Gastroesophageal sphincter (tissue), 4 donors: ENCODE results near the gene ZFP36. TPM values are rescaled to one million over a fixed set of nuclear protein-coding genes. Genes with fewer than 3 reads are reported as not detected.

Experiments used
- ATAC-seq: fragments of 150-250 bp; one replicate; pipeline ENCODE4 v1.9.1; 2016; ENCODE audit warnings: mild to moderate bottlenecking, moderate library complexity
- H3K27ac ChIP-seq, 4 donors: fragments of 200-600 bp; sonication (generic) in 3 of 4; 1 replicate in 3 of 4; 2 replicates in 1 of 4; pipeline ENCODE4 v1.5.1; 2016 to 2019
- H3K27me3 ChIP-seq: fragments of 200-600 bp; sonication (generic); one replicate; pipeline ENCODE4 v1.5.1; 2019
- H3K36me3 ChIP-seq, 2 donors: fragments of 200-600 bp; sonication (generic); one replicate each; pipeline ENCODE4 v1.5.1; 2019; ENCODE audit warnings: control low read depth in 1 of 2
- H3K4me1 ChIP-seq, 3 donors: fragments of 200-600 bp; sonication (generic); 1 replicate in 2 of 3; 2 replicates in 1 of 3; pipeline ENCODE4 v1.5.1; 2016 to 2019; ENCODE audit warnings: control low read depth in 2 of 3
- H3K4me3 ChIP-seq, 2 donors: fragments of 200-600 bp; sonication (generic); one replicate each; pipeline ENCODE4 v1.5.1; 2019; ENCODE audit warnings: mild to moderate bottlenecking in 1 of 2, moderate library complexity in 1 of 2
- H3K9me3 ChIP-seq, 3 donors: fragments of 200-600 bp; sonication (generic); one replicate each; pipeline ENCODE4 v1.5.1; 2017 to 2019; ENCODE audit warnings: control low read depth in 2 of 3
- CTCF ChIP-seq, 4 experiments: fragments of 200-600 bp in 2 of 4; fragments of 450-650 bp in 2 of 4; sonication (generic) in 1 of 4; IDR thresholded peaks; one replicate each; pipeline ENCODE4 v1.5.1; 2017 to 2019; ENCODE audit warnings: antibody characterized with exemption in 4 of 4, mild to moderate bottlenecking in 2 of 4, moderate library complexity in 2 of 4
- EP300 ChIP-seq: sonication (generic); formaldehyde crosslinking; IDR thresholded peaks from one replicate; pipeline ENCODE4 v1.6.1; 2017; ENCODE audit warnings: antibody characterized with exemption, mild to moderate bottlenecking
- POLR2A ChIP-seq, 2 donors: fragments of 450-650 bp; IDR thresholded peaks; one replicate each; pipeline ENCODE4 v1.6.1; 2017; ENCODE audit warnings: antibody characterized with exemption in 2 of 2, mild to moderate bottlenecking in 2 of 2, moderate library complexity in 1 of 2
- POLR2AphosphoS5 ChIP-seq: sonication (generic); formaldehyde crosslinking; IDR thresholded peaks from one replicate; pipeline ENCODE4 v1.6.1; 2017; ENCODE audit warnings: antibody characterized with exemption
- WGBS, 2 donors: methylation state at CpG; one replicate each; pipeline ENCODE4 v1.1.5; 2018; ENCODE audit warnings: low coverage in 1 of 2; 5-methylcytosine and 5-hydroxymethylcytosine counted together
- total RNA-seq, 4 donors: library from RNA; depleted of rRNA; stranded (reverse); fragments of >200 nt; gene quantifications; one replicate each; pipeline ENCODE4 v1.1.0, GENCODE V29; 2016

Gene ZFP36
- total RNA-seq, 4 donors from 2014 or later = 78.6 to 276 (median 158) TPM

DNA sequence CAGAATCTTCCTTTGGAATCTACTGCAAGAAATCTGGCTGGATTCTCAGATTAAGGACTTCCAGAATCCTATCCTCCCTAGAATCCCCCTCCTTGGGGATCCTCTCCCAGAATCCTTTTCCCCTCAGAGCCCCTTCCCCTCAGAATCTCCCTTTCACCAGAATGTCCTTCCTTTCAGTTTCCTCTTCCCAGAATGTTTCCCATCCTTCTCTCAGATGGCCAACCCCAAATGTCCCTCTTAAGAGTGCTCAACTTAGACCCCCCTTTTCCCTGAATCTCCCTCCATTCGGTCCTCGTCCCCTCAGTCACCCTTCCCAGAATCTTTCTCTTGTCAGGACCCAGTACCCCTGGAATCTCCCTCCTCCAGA is 29.7 kb downstream of the ZFP36 start:
- Histone ChIP-seq H3K27ac (peak overlapping the region; percentile 63 to 92 (median 90)), H3K4me3 (peak overlapping the region; percentile 34 to 80), H3K27me3 (no peaks in the 10 kb centered on the region), H3K9me3 (no peaks in the 10 kb centered on the region), H3K36me3 (peaks cover 0 to 36% of the 10 kb centered on the region in 2 donors), H3K4me1 (peaks cover 4 to 47% (median 18%) of the 10 kb centered on the region in 3 donors)
- WGBS, 2 donors = 0 to 4% methylated on average over 2 of the region's 2 CpGs
- no peak for ATAC-seq
- TF ChIP-seq POLR2AphosphoS5 = no peak
- TF ChIP-seq POLR2A (IDR thresholded peaks at IDR 0.05) = no peak
- no peak for TF ChIP-seq CTCF (IDR thresholded peaks at IDR 0.05)
- no peak for TF ChIP-seq EP300

GRCh38 chr19:39438270-39438934 is 31.8 kb downstream of the ZFP36 start:
- 83 to 84% methylated on average over 7 of the region's 9 CpGs for whole genome bisulfite sequencing, 2 donors
- H3K27ac ChIP-seq = no peak overlapping the region
- H3K27me3 ChIP-seq = no peaks in the 10 kb centered on the region
- ATAC-seq = no peak
- no peak overlapping the region for H3K4me3 ChIP-seq
- no peak for TF ChIP-seq EP300
- no peak for TF ChIP-seq POLR2A (IDR thresholded peaks at IDR 0.05)
- TF ChIP-seq CTCF (IDR thresholded peaks at IDR 0.05) = no peak
- TF ChIP-seq POLR2AphosphoS5 = no peak
- H3K9me3 ChIP-seq = no peaks in the 10 kb centered on the region
- peaks cover 0 to 17% of the 10 kb centered on the region in 2 donors for H3K36me3 ChIP-seq
- peaks cover 4 to 43% (median 18%) of the 10 kb centered on the region in 3 donors for H3K4me1 ChIP-seq

GRCh38 chr19:39444598-39445195 is 38.0 kb downstream of the ZFP36 start:
- TF ChIP-seq POLR2AphosphoS5 (no peak), CTCF (IDR thresholded peaks at IDR 0.05) (no peak), EP300 (no peak), POLR2A (IDR thresholded peaks at IDR 0.05) (no peak)
- H3K9me3 ChIP-seq = no peaks in the 10 kb centered on the region
- H3K4me1 ChIP-seq = peaks cover 4 to 59% (median 22%) of the 10 kb centered on the region in 3 donors
- peak overlapping the region; percentile 58 to 75 for H3K4me3 ChIP-seq
- H3K27me3 ChIP-seq = no peaks in the 10 kb centered on the region
- 4 to 7% methylated on average over 4 to 8 of the region's 17 CpGs for WGBS, 2 donors
- no peak for ATAC-seq
- H3K36me3 ChIP-seq = peaks cover 0 to 27% of the 10 kb centered on the region in 2 donors
- peak overlapping the region; percentile 84 to 93 (median 90) for H3K27ac ChIP-seq

DNA sequence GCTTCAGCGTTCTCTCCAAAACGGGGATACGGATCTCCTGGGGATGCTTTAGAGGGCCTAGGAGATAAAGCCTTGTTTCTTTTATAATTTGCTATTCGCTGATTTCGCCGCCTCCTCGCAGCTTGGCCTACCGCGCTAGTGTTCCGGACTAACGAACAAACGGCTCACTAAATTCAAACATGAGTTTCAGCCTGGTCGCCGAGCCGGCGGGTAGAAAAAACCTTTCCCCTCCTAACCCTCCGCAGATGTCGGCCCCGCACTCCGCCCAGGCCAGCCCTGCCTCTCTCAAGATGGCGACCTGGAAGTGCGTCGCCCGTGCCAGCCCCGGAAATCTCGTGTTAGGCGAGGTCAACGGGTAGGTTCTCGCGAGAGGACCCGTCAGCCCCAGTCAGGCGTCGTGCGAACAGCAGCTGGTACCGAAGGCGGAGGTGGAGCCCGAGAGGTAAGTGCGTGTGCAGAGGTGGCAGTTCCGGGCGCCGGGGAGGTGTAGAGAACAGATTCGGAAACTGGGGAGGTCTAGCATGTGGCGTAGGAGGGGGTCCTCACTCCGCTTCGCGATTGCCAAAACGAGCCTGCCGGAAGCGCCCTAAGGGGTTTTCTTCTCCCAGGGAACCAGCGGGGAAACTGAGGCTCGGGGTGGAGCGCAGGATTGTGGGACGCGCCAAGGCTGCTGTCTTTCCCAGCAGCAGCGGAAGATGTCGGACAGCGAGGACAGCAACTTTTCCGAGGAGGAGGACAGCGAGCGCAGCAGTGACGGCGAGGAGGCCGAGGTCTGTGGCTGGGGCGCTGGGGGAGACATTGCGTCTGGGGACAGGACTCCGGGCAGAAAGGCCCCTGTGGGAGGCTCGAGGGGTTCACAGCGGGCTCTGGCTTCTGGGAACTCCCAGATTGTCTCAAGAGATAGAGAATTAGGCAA is 38.8 kb downstream of the ZFP36 start, which contains the start of gene SUPT5H:
SUPT5H (plus strand) TSS at position 387 of the 916 bp plus-strand sequence; CDS start at position 696, 309 bp downstream.
- WGBS, 2 donors = 0% methylated on average over 9 to 27 of the region's 68 CpGs
- peaks cover 4 to 61% (median 22%) of the 10 kb centered on the region in 3 donors for H3K4me1 ChIP-seq

More for the DNA sequence above, 38.8 kb downstream of the ZFP36 start, which contains the start of gene SUPT5H:
- Histone ChIP-seq H3K27me3 (no peaks in the 10 kb centered on the region), H3K36me3 (peaks cover 0 to 28% of the 10 kb centered on the region in 2 donors), H3K9me3 (no peaks in the 10 kb centered on the region), H3K27ac (peak within 1 kb of the TSS; percentile 84 to 93 (median 90)), H3K4me3 (peak within 1 kb of the TSS; percentile 58 to 75)
- peak; percentile 97 for ATAC-seq
- TF ChIP-seq CTCF (IDR thresholded peaks at IDR 0.05) (no peak), POLR2AphosphoS5 (peak; percentile 98), POLR2A (IDR thresholded peaks at IDR 0.05) (peak; percentile 85)
